Heart right ventricle (tissue), 16 donors: Measurements from ENCODE around the gene CDCA5. TPM values are rescaled to one million over a fixed set of nuclear protein-coding genes. Genes with fewer than 3 reads are reported as not detected.

Experiments
- ATAC-seq, 8 donors: fragments of 200-7000 bp; cut with Tn5 transposase; one replicate each; pipeline ENCODE4 v1.9.1; 2020; ENCODE audit warnings: mild to moderate bottlenecking in 8 of 8, moderate library complexity in 8 of 8, moderate number of reproducible peaks in 1 of 8
- DNase-seq, 2 donors: peaks; one replicate each; pipeline ENCODE4 v3.0.0-alpha.2; 2020
- H3K27ac ChIP-seq, 10 donors: fragments of 200-600 bp; sonication (generic) in 2 of 10; one replicate each; pipeline versions ENCODE4 v1.5.0 to v1.8.0; 2020 to 2022; ENCODE audit warnings: mild to moderate bottlenecking in 3 of 10
- H3K27me3 ChIP-seq, 7 donors: fragments of 200-600 bp; one replicate each; pipeline ENCODE4 v1.8.0; 2021 to 2022; ENCODE audit warnings: mild to moderate bottlenecking in 2 of 7
- H3K36me3 ChIP-seq, 9 donors: fragments of 200-600 bp; sonication (generic) in 1 of 9; one replicate each; pipeline versions ENCODE4 v1.5.0 to v1.8.0; 2020 to 2022; ENCODE audit warnings: mild to moderate bottlenecking in 2 of 9
- H3K4me1 ChIP-seq, 9 donors: fragments of 200-600 bp; sonication (generic) in 1 of 9; one replicate each; pipeline versions ENCODE4 v1.5.0 to v1.8.0; 2020 to 2022; ENCODE audit warnings: mild to moderate bottlenecking in 4 of 9
- H3K4me3 ChIP-seq, 10 donors: fragments of 200-600 bp; sonication (generic) in 2 of 10; one replicate each; pipeline versions ENCODE4 v1.5.0 to v1.8.0; 2020 to 2022; ENCODE audit warnings: mild to moderate bottlenecking in 7 of 10, moderate library complexity in 2 of 10
- H3K9me3 ChIP-seq, 11 donors: fragments of 200-600 bp in 10 of 11; sonication (generic) in 2 of 11; one replicate each; pipeline versions ENCODE4 v1.5.0 to v1.8.0; 2013 to 2022; ENCODE audit warnings: mild to moderate bottlenecking in 2 of 11, control low read depth in 1 of 11, moderate library complexity in 1 of 11
- CTCF ChIP-seq, 9 donors: fragments of 200-600 bp; sonication (generic) in 2 of 9; IDR thresholded peaks; one replicate each; pipeline versions ENCODE4 v1.5.0 to v1.8.0; 2021 to 2022; ENCODE audit warnings: antibody characterized with exemption in 9 of 9, mild to moderate bottlenecking in 5 of 9, moderate library complexity in 1 of 9
- WGBS, 2 donors: extraction: QIAGEN DNeasy Blood & Tissue Kit; methylation state at CpG; one replicate each; pipeline ENCODE4 v1.1.7; 2013; ENCODE audit warnings: inconsistent platforms in 1 of 2; 5-methylcytosine and 5-hydroxymethylcytosine counted together
- intact Hi-C, 10 donors: fragments of 100-400 bp; cut with DNase I; formaldehyde crosslinking; loops; one replicate each; pipeline versions ENCODE4 v1.11.1 to v1.14.2; 2022
- polyA plus RNA-seq, 2 donors: library from polyadenylated mRNA; stranded (reverse); fragments of 200-250 nt; gene quantifications; one replicate each; pipeline ENCODE4 v1.2.3, GENCODE V29; 2013
- total RNA-seq, 10 donors: library from RNA; stranded (reverse); fragmentation: NEBNext Ultra II Directional in 3 of 10; extraction: Animal tissue kit (Norgen Biotek cat#: 25700) in 3 of 10; gene quantifications; one replicate each; pipeline versions ENCODE4 v1.2.1 to v1.2.4, GENCODE V29; 2021 to 2023
- donor health status: Arrhythmogenic right ventricular cardiomyopathy.
- donor health status: ischemic (EF 13 %, LVEDD 7.1; RV severe dilation, severe dysfunction).
- donor health status: healthy with polysubstance abuse.
- donor health status: DM: no; HTN: yes; CAD: no.
- donor health status: DM: no; HTN: no; CAD: no.
- donor health status: ischemic (EF 25% LVEDD 6.9; RV normal size, moderate dysfunction).
- donor health status: ischemic (EF 25% LVEDD 5.7; RV mildly dilated, moderate dysfunction).
- donor health status: healthy.
- donor health status: DM: yes; HTN: yes; CAD: no.
- donor health status: Ischemic cardiomyopathy.
- donor health status: ischemic (EF 35%, LVEDD 5.7; RV mildly dilated, moderate dysfunction).
- donor health status: nonischemic (EF 11% LVEDD 7.7; RV severe dilation, severe dysfunction).
- donor health status: DM: yes; HTN: yes; CAD: no.
- donor health status: PGD.
- donor health status: ischemic (EF 29% LVEDD 5.4; RV normal size, mild dysfunction).
- donor health status: nonischemic (EF 23%, LVEDD 6.1; RV moderate dilation, normal function).

The CDCA5 gene
- total and polyA plus RNA-seq, 12 donors = 0.45 to 5.3 (median 0.90) TPM

- no peak overlapping the region for H3K4me3 ChIP-seq
- ATAC-seq (no peak), DNase-seq (no peak)
- no peaks in the 10 kb centered on the region for H3K36me3 ChIP-seq
- 78 to 81% methylated on average over 4 of the region's 4 CpGs for WGBS, 2 donors
- peaks cover 0 to 8% (median 0%) of the 10 kb centered on the region in 7 donors for H3K27me3 ChIP-seq
- TF ChIP-seq CTCF (IDR thresholded peaks at IDR 0.05) = no peak
- no peak overlapping the region for H3K27ac ChIP-seq
- no peaks in the 10 kb centered on the region for H3K4me1 ChIP-seq
- no peaks in the 10 kb centered on the region for H3K9me3 ChIP-seq
- intact Hi-C loops = no loop called here
These were observed 19.0 kb downstream of the CDCA5 start for GRCh38 chr11:65064847-65065240.

- WGBS, 2 donors = 65 to 69% methylated on average over 3 of the region's 3 CpGs
- no peak for DNase-seq
- no peak for ATAC-seq
- H3K27me3 ChIP-seq = peaks cover 0 to 8% (median 0%) of the 10 kb centered on the region in 7 donors
- TF ChIP-seq CTCF (IDR thresholded peaks at IDR 0.05) = no peak
- intact Hi-C loops = no loop called here
- H3K4me3 ChIP-seq = no peak overlapping the region
- H3K27ac ChIP-seq = no peak overlapping the region
- no peaks in the 10 kb centered on the region for H3K36me3 ChIP-seq
- H3K4me1 ChIP-seq = no peaks in the 10 kb centered on the region
- H3K9me3 ChIP-seq = no peaks in the 10 kb centered on the region
These were observed 20.3 kb downstream of the CDCA5 start for GRCh38 chr11:65063532-65063931.

- no peaks in the 10 kb centered on the region for H3K4me1 ChIP-seq
- DNase-seq (no peak), ATAC-seq (no peak)
- TF ChIP-seq CTCF (IDR thresholded peaks at IDR 0.05) = peak in 4 of 9 donors; percentile 4 to 24 (median 12)
- H3K27ac ChIP-seq = no peak overlapping the region
- H3K9me3 ChIP-seq = no peaks in the 10 kb centered on the region
- no peaks in the 10 kb centered on the region for H3K27me3 ChIP-seq
- intact Hi-C loops = no loop called here
- H3K4me3 ChIP-seq = no peak overlapping the region
- WGBS, 2 donors = 53 to 61% methylated on average over 9 of the region's 9 CpGs
- H3K36me3 ChIP-seq = no peaks in the 10 kb centered on the region
These were observed 22.9 kb downstream of the CDCA5 start for GRCh38 chr11:65060913-65061408.

- DNase-seq = no peak
- no peaks in the 10 kb centered on the region for H3K4me1 ChIP-seq
- H3K27me3 ChIP-seq = no peaks in the 10 kb centered on the region
- H3K9me3 ChIP-seq = no peaks in the 10 kb centered on the region
- H3K36me3 ChIP-seq = no peaks in the 10 kb centered on the region
- intact Hi-C loops = no loop called here
- 43 to 54% methylated on average over 10 of the region's 10 CpGs for WGBS, 2 donors
- TF ChIP-seq CTCF (IDR thresholded peaks at IDR 0.05) = no peak
- no peak overlapping the region for H3K27ac ChIP-seq
- no peak overlapping the region for H3K4me3 ChIP-seq
- no peak for ATAC-seq
These were observed 23.6 kb downstream of the CDCA5 start for GRCh38 chr11:65059959-65060824.
